Endothelial cell (in vitro differentiated cells): ENCODE data around the gene OR5B12. TPM values are rescaled to one million over a fixed set of nuclear protein-coding genes. Genes with fewer than 3 reads are reported as not detected.

Experiments used
- DNase-seq: peaks from one replicate; pipeline ENCODE4 v3.0.0; 2021; ENCODE audit warnings: low spot score
- H3K27ac Mint-ChIP-seq: one replicate; pipeline ENCODE4 v1.8.0; 2021; ENCODE audit warnings: mixed read lengths, inconsistent platforms; ENCODE audit not compliant: unreplicated experiment
- H3K27me3 Mint-ChIP-seq: one replicate; pipeline ENCODE4 v1.8.0; 2021; ENCODE audit warnings: mild to moderate bottlenecking, moderate library complexity, mixed read lengths, inconsistent platforms; ENCODE audit not compliant: unreplicated experiment
- H3K36me3 Mint-ChIP-seq: one replicate; pipeline ENCODE4 v1.8.0; 2021; ENCODE audit warnings: mild to moderate bottlenecking, low read depth, mixed read lengths, inconsistent platforms; ENCODE audit not compliant: unreplicated experiment
- H3K4me1 Mint-ChIP-seq: one replicate; pipeline ENCODE4 v1.8.0; 2021; ENCODE audit warnings: mild to moderate bottlenecking, mixed read lengths, inconsistent platforms; ENCODE audit not compliant: unreplicated experiment
- H3K4me3 Mint-ChIP-seq: one replicate; pipeline ENCODE4 v1.8.0; 2021; ENCODE audit warnings: mild to moderate bottlenecking, mixed read lengths, inconsistent platforms; ENCODE audit not compliant: unreplicated experiment
- H3K9me3 Mint-ChIP-seq: one replicate; pipeline ENCODE4 v1.8.0; 2021; ENCODE audit warnings: mixed read lengths, inconsistent platforms; ENCODE audit not compliant: unreplicated experiment
- long read RNA-seq: library from polyadenylated mRNA; unstranded; transcript quantifications from one replicate; pipeline ENCODE4 v2.0.0, GENCODE V29; 2020; ENCODE audit not compliant: unreplicated experiment
- total RNA-seq: library from RNA; stranded (reverse); fragmentation: NEBNext Ultra II Directional; extraction: Animal tissue kit (Norgen Biotek cat#: 25700); gene quantifications from one replicate; pipeline ENCODE4 v1.2.1, GENCODE V29; 2021; ENCODE audit not compliant: unreplicated experiment
- TF ChIP-seq, protein P1 (sequence below): fragments of 200-600 bp; sonication (generic); IDR thresholded peaks from one replicate; pipeline ENCODE4 v1.5.0; 2021; ENCODE audit warnings: antibody characterized with exemption; ENCODE audit not compliant: unreplicated experiment

The OR5B12 gene
- total RNA-seq = not detected
- long read RNA-seq = 0 reads

DNA sequence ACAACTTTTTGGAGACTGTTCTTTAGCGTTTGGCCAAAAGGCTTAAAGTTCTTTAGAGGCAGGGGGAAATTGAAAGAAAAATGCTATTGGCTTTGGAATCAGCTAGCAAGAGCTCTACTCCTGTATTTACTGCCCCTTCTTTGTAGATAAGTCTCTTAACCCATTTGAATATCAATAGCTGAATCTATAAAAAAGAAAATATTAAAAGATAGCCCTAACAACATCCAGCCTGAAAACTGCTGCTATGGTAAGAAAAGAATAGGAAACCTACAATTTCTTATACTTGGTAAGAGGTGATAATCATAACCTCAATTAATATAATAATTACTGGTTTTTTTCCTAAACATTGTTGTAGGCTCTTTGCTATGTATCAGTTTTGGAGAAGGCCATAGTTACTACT is at the start of gene OR5B12:
Gene OR5B12, minus strand, starts transcription at position 101 of the 400 bp plus-strand sequence. CDS start 2,085 bp downstream, outside the sequence.
- Mint-ChIP-seq H3K9me3 (no peaks in the 10 kb centered on the region), H3K27ac (no peak within 1 kb of the TSS)

DNA sequence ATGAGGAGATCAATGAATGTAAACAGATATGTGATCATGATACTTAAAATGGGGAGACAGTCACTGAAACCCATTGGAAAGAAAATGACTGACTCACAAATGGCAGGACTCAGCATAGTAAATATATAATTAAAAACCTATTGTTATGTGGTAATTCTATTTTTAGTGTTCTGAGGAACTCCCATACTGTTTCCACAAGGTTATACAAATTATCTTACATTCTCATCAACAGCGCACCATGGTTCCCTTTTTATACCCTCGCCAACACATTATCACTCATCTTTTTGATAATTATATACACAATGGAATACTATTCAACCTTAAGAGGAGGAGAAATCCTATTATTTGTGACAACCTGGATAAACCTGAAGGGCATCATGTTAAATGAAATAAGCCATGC is 48.8 kb upstream of the OR5B12 start:
- H3K27ac Mint-ChIP-seq = no peak overlapping the region
- TF ChIP-seq, protein P1, sequence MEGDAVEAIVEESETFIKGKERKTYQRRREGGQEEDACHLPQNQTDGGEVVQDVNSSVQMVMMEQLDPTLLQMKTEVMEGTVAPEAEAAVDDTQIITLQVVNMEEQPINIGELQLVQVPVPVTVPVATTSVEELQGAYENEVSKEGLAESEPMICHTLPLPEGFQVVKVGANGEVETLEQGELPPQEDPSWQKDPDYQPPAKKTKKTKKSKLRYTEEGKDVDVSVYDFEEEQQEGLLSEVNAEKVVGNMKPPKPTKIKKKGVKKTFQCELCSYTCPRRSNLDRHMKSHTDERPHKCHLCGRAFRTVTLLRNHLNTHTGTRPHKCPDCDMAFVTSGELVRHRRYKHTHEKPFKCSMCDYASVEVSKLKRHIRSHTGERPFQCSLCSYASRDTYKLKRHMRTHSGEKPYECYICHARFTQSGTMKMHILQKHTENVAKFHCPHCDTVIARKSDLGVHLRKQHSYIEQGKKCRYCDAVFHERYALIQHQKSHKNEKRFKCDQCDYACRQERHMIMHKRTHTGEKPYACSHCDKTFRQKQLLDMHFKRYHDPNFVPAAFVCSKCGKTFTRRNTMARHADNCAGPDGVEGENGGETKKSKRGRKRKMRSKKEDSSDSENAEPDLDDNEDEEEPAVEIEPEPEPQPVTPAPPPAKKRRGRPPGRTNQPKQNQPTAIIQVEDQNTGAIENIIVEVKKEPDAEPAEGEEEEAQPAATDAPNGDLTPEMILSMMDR = no peak
- H3K27me3 Mint-ChIP-seq = no peaks in the 10 kb centered on the region
- H3K4me3 Mint-ChIP-seq = no peak overlapping the region
- no peaks in the 10 kb centered on the region for H3K36me3 Mint-ChIP-seq
- no peaks in the 10 kb centered on the region for H3K9me3 Mint-ChIP-seq
- no peak for DNase-seq
- no peaks in the 10 kb centered on the region for H3K4me1 Mint-ChIP-seq

More for the DNA sequence above, at the start of gene OR5B12:
- TF ChIP-seq, protein P1 = no peak
- Mint-ChIP-seq H3K36me3 (no peaks in the 10 kb centered on the region), H3K4me3 (no peak within 1 kb of the TSS), H3K27me3 (peaks cover 4% of the 10 kb centered on the region), H3K4me1 (no peaks in the 10 kb centered on the region)
- no peak for DNase-seq

DNA sequence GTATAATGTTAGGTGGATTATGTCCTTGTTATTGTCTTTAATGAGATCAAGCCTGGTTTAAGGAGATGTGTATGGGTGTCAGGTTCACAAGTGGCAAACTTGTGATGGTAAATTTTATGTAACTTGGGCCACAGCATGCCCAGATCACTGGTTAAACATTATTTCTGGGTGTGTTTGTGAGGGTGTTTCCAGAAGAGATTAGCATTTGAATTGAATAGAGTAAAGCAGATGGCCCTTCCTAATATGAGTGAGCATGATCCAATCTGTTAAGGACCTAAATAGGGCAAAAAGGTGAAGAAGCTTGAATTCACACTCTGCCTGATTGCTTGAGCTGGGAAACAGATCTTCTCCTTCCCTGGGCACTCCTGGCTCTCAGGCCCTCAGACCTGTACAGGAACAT is 45.1 kb upstream of the OR5B12 start:
- DNase-seq = no peak
- no peaks in the 10 kb centered on the region for H3K9me3 Mint-ChIP-seq
- H3K4me3 Mint-ChIP-seq = no peak overlapping the region
- no peaks in the 10 kb centered on the region for H3K36me3 Mint-ChIP-seq
- TF ChIP-seq, protein P1 = no peak
- H3K4me1 Mint-ChIP-seq = no peaks in the 10 kb centered on the region
- no peaks in the 10 kb centered on the region for H3K27me3 Mint-ChIP-seq
- no peak overlapping the region for H3K27ac Mint-ChIP-seq

DNA sequence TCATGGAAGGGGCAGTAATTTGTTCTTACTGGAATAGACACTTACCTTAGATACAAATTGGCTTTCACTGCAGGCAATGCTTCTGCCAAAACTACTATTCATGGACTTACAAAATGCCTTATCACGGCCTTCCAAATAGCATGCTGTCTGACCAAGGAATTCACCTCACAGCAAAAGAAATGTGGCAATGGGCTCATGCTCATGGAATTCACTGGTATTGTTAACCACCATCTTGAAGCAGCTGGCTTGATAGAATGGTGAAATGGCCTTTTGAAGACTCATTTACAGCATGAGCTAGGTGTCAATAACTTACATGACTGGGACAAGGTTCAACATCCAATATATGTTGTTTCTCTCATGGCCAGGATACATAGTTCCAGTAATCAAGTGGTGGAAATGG is 43.9 kb upstream of the OR5B12 start:
- Mint-ChIP-seq H3K27ac (no peak overlapping the region), H3K36me3 (no peaks in the 10 kb centered on the region), H3K9me3 (no peaks in the 10 kb centered on the region), H3K4me3 (no peak overlapping the region), H3K4me1 (no peaks in the 10 kb centered on the region), H3K27me3 (no peaks in the 10 kb centered on the region)
- no peak for DNase-seq
- TF ChIP-seq, protein P1 = no peak

DNA sequence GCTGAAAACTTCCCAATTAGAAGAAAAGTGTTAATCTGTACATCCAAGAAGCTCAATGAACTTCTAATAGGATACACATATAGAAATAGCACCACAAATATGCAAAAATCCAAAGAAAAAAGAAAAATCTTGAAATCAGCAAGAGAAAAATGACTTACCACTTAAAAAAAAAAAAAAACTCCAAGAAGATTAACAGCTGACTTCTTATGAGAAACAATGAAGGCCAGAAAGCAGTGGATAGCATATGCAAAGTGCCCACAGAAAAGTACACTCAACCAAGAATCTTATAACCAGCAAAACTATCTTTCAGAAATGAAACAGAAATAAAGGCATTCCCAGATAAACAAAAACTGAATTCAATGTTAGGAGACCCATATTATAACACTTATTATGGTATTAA is 29.9 kb upstream of the OR5B12 start:
- peaks cover under 1% of the 10 kb centered on the region for H3K27me3 Mint-ChIP-seq
- H3K36me3 Mint-ChIP-seq = no peaks in the 10 kb centered on the region
- H3K27ac Mint-ChIP-seq = no peak overlapping the region
- H3K4me1 Mint-ChIP-seq = no peaks in the 10 kb centered on the region
- H3K9me3 Mint-ChIP-seq = peaks cover 7% of the 10 kb centered on the region
- TF ChIP-seq, protein P1 = no peak
- H3K4me3 Mint-ChIP-seq = no peak overlapping the region
- DNase-seq = no peak
